ENCODE measurements around the gene LMAN2. TPM values are rescaled to one million over a fixed set of nuclear protein-coding genes. Genes with fewer than 3 reads are reported as not detected.

Gene LMAN2
- total and polyA plus RNA-seq, 8 donors: 73.5 to 621 (median 117) TPM

- Histone ChIP-seq H3K36me3 (peaks cover 7 to 11% (median 10%) of the 10 kb centered on the region in 4 donors), H3K27ac (peak within 1 kb of the TSS in 4 of 5 donors; percentile 19 to 88 (median 54)), H3K4me3 (peak within 1 kb of the TSS; percentile 46 to 73 (median 62)), H3K27me3 (no peaks in the 10 kb centered on the region), H3K4me1 (peaks cover 24 to 62% (median 46%) of the 10 kb centered on the region in 4 donors), H3K9me3 (no peaks in the 10 kb centered on the region)
- TF ChIP-seq POLR2AphosphoS5 (IDR thresholded peaks at IDR 0.05) (peak in 1 of 3 donors; percentile 53), EP300 (IDR thresholded peaks at IDR 0.05) (no peak)
- WGBS, 5 donors: 0 to 1% (median 1%) methylated on average over 16 to 78 of the region's 78 CpGs
- intact Hi-C loops (cut with DNase I; ENCODE audit: low total_unique reads): no loop called here
- peak; percentile 98 for DNase-seq
Measured at GRCh38 chr5:177311723-177312648, 39.5 kb downstream of the LMAN2 start, which contains the start of gene MXD3. Gene MXD3 (minus strand): TSS chr5:177311898. CDS start chr5:177311830, 68 bp downstream.

- peak in 1 of 2 donors; percentile 51 for DNase-seq
- H3K4me1 ChIP-seq: peaks cover 24 to 66% (median 46%) of the 10 kb centered on the region in 4 donors
- H3K9me3 ChIP-seq: no peaks in the 10 kb centered on the region
- H3K4me3 ChIP-seq: peak overlapping the region; percentile 46 to 73 (median 62)
- H3K27me3 ChIP-seq: no peaks in the 10 kb centered on the region
- peak overlapping the region in 3 of 5 donors; percentile 7 to 78 (median 68) for H3K27ac ChIP-seq
- intact Hi-C loops (cut with DNase I; ENCODE audit: low total_unique reads): no loop called here
- TF ChIP-seq POLR2A (IDR thresholded peaks at IDR 0.05) (no peak), CTCF (IDR thresholded peaks at IDR 0.05) (no peak), POLR2AphosphoS5 (IDR thresholded peaks at IDR 0.05) (no peak)
- H3K36me3 ChIP-seq: peaks cover 13 to 17% (median 15%) of the 10 kb centered on the region in 4 donors
- 0 to 2% (median 1%) methylated on average over 8 to 23 of the region's 23 CpGs; no CpG with 5 or more reads in 1 of the 5 donors for WGBS, 5 donors
Measured at GRCh38 chr5:177311392-177311722, 40.1 kb downstream of the LMAN2 start.

GRCh38 chr5:177310757-177311391 lies 40.6 kb downstream of the LMAN2 start:
- H3K27ac ChIP-seq: peak overlapping the region in 3 of 5 donors; percentile 40 to 88 (median 68)
- DNase-seq: peak in 1 of 2 donors; percentile 70
- H3K4me1 ChIP-seq: peaks cover 25 to 71% (median 47%) of the 10 kb centered on the region in 4 donors
- H3K36me3 ChIP-seq: peaks cover 17 to 22% (median 20%) of the 10 kb centered on the region in 4 donors
- H3K27me3 ChIP-seq: no peaks in the 10 kb centered on the region
- H3K4me3 ChIP-seq: peak overlapping the region; percentile 46 to 73 (median 62)
- WGBS, 5 donors: 16 to 29% (median 18%) methylated on average over 15 to 20 of the region's 20 CpGs
- TF ChIP-seq POLR2A (IDR thresholded peaks at IDR 0.05) (no peak), CTCF (IDR thresholded peaks at IDR 0.05) (no peak), POLR2AphosphoS5 (IDR thresholded peaks at IDR 0.05) (no peak), EP300 (IDR thresholded peaks at IDR 0.05) (no peak)
- intact Hi-C loops (cut with DNase I; ENCODE audit: low total_unique reads): no loop called here
- H3K9me3 ChIP-seq: no peaks in the 10 kb centered on the region

GRCh38 chr5:177310332-177310731 lies 41.1 kb downstream of the LMAN2 start:
- Histone ChIP-seq H3K27ac (peak overlapping the region in 2 of 5 donors; percentile 40 to 88), H3K36me3 (peaks cover 22 to 28% (median 25%) of the 10 kb centered on the region in 4 donors), H3K27me3 (no peaks in the 10 kb centered on the region), H3K4me3 (peak overlapping the region in 1 of 4 donors; percentile 73), H3K9me3 (no peaks in the 10 kb centered on the region), H3K4me1 (peaks cover 31 to 77% (median 52%) of the 10 kb centered on the region in 4 donors)
- TF ChIP-seq POLR2A (IDR thresholded peaks at IDR 0.05) (no peak), POLR2AphosphoS5 (IDR thresholded peaks at IDR 0.05) (no peak), CTCF (IDR thresholded peaks at IDR 0.05) (no peak), EP300 (IDR thresholded peaks at IDR 0.05) (no peak)
- intact Hi-C loops (cut with DNase I; ENCODE audit: low total_unique reads): no loop called here
- 87 to 93% (median 92%) methylated on average over 10 to 13 of the region's 13 CpGs for WGBS, 5 donors
- no peak for DNase-seq
